ENCODE data around the gene CERT1.

DNA sequence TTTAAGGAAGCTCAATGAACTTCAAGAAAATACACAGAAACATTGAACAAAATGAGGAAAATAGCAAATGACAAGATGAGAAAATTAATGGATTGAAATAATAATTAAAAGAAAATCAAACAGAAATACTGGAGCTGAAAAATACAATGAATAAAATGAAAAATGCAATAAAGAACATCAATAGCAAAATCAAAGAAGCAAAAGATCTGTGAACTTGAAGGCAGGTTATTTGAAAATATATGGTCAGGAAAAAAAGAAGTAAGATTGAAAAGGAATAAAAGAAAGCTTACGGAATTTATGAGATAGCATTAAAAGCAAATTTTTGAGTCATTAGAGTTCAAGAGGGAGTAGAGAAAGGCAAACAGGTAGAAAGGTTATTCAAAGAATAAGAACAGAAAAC lies 42.4 kb downstream of the CERT1 start:
- TF ChIP-seq SIN3A (IDR thresholded peaks at IDR 0.05; ENCODE audit: borderline replicate concordance, insufficient read depth, low read length) (no peak), POLR2AphosphoS5 (IDR thresholded peaks at IDR 0.05; ENCODE audit: low read depth, low read length) (no peak), TAF1 (IDR thresholded peaks at IDR 0.05; ENCODE audit: borderline replicate concordance, insufficient read depth, low read length) (no peak), FOXP2 (optimal IDR thresholded peaks at IDR 0.05; ENCODE audit: borderline replicate concordance, extremely low read depth, extremely low read length, insufficient read depth) (no peak)

All from PFSK-1 (cell line).